GM12878 (cell line): Measurements from ENCODE around the gene CNTD1. TPM values are rescaled to one million over a fixed set of nuclear protein-coding genes. Genes with fewer than 3 reads are reported as not detected.

Experiments
- ATAC-seq: fragments of 200-7000 bp; cut with Tn5 transposase; 3 replicates; pipeline ENCODE4 v1.9.1; 2020; ENCODE audit warnings: mild to moderate bottlenecking, moderate library complexity
- BruUV-seq: library from RNA; stranded (reverse); fragments of 400-500 nt; replicated peaks from 2 replicates; lab custom pipeline; 2021; lab: Mats Ljungman, UMichigan
- CTCF ChIA-PET: fragments of 300-600 bp; sonication (Branson Sonifier 250); formaldehyde crosslinking; extraction: SDS; loops from one replicate; lab custom pipeline; 2021; ENCODE audit warnings: inconsistent platforms; lab: Yijun Ruan, JAX
- POLR2A ChIA-PET: fragments of 350-600 bp; formaldehyde crosslinking; extraction: SDS; loops from one replicate; lab custom pipeline; 2021; ENCODE audit warnings: inconsistent platforms; lab: Charles Lee
- RAD21 ChIA-PET: fragments of 300-600 bp; sonication (Branson Sonifier 250); formaldehyde crosslinking; loops from one replicate; lab custom pipeline; 2023; ENCODE audit warnings: antibody characterized with exemption; ENCODE audit not compliant: unreplicated experiment; lab: Charles Lee
- SMC1A ChIA-PET: fragments of 300-600 bp; sonication (Branson Sonifier 250); formaldehyde crosslinking; loops from one replicate; lab custom pipeline; 2023; ENCODE audit not compliant: unreplicated experiment, uncharacterized antibody; lab: Charles Lee
- DNase-seq: peaks from one replicate; pipeline ENCODE4 v3.0.0-alpha.2; 2011; ENCODE audit warnings: low read depth, low spot score
- FAIRE-seq: peaks from 3 replicates; lab custom pipeline; 2011; peaks lifted over from hg19 to GRCh38; lab: Jason Lieb, UNC
- H2AFZ ChIP-seq: 2 replicates; pipeline ENCODE4 v1.6.0; 2011; ENCODE audit warnings: low read depth, low read length, control low read depth; ENCODE audit not compliant: control insufficient read depth
- H3K27ac ChIP-seq: 2 replicates; pipeline ENCODE4 v1.5.1; 2011; ENCODE audit warnings: control low read depth; ENCODE audit not compliant: control insufficient read depth, insufficient read depth
- H3K27me3 ChIP-seq, 2 experiments: replicated peaks in 1 of 2; 2 replicates each; pipeline versions ENCODE4 v1.6.0 to v1.6.1; 2011; ENCODE audit warnings: low read length in 1 of 2; ENCODE audit not compliant: control insufficient read depth in 2 of 2, insufficient read depth in 2 of 2
- H3K36me3 ChIP-seq, 2 experiments: 2 replicates each; pipeline ENCODE4 v1.5.1; 2011; ENCODE audit warnings: low read length in 1 of 2; ENCODE audit not compliant: control insufficient read depth in 2 of 2, insufficient read depth in 2 of 2
- H3K4me1 ChIP-seq: 2 replicates; pipeline ENCODE4 v1.6.1; 2011; ENCODE audit warnings: mild to moderate bottlenecking, low read length, moderate library complexity, mixed read lengths; ENCODE audit not compliant: control insufficient read depth, insufficient read depth
- H3K4me2 ChIP-seq: 2 replicates; pipeline ENCODE4 v1.6.0; 2011; ENCODE audit warnings: control low read depth; ENCODE audit not compliant: control insufficient read depth, insufficient read depth
- H3K4me3 ChIP-seq: fragments of 200-600 bp; sonication (generic); 2 replicates; pipeline ENCODE4 v1.5.1; 2016
- H3K79me2 ChIP-seq: 2 replicates; pipeline ENCODE4 v1.6.0; 2011; ENCODE audit warnings: low read length; ENCODE audit not compliant: control insufficient read depth, insufficient read depth
- H3K9ac ChIP-seq: 2 replicates; pipeline ENCODE4 v1.8.0; 2011; ENCODE audit warnings: low read length, control low read depth, mixed read lengths; ENCODE audit not compliant: control insufficient read depth, insufficient read depth
- H3K9me3 ChIP-seq: replicated peaks from 3 replicates; pipeline ENCODE4 v1.5.1; 2011; ENCODE audit warnings: mild to moderate bottlenecking, low read length; ENCODE audit not compliant: control insufficient read depth, insufficient read depth
- H4K20me1 ChIP-seq: 2 replicates; pipeline ENCODE4 v1.6.0; 2011; ENCODE audit not compliant: control insufficient read depth, insufficient read depth
- ETV6 ChIP-seq, 2 experiments: fragments of 450-650 bp in 1 of 2; IDR thresholded peaks in 1 of 2; conservative IDR thresholded peaks in 1 of 2; 2 replicates each; pipeline ENCODE4 v1.6.1; 2014; ENCODE audit warnings: antibody characterized with exemption in 1 of 2, borderline replicate concordance in 1 of 2, low read depth in 1 of 2, mild to moderate bottlenecking in 1 of 2, moderate library complexity in 1 of 2
- KLF5 ChIP-seq: fragments of 450-650 bp; IDR thresholded peaks from 2 replicates; pipeline ENCODE4 v1.6.1; 2014; ENCODE audit warnings: mild to moderate bottlenecking; ENCODE audit not compliant: partially characterized antibody
- WGBS: methylation state at CpG from one replicate; pipeline ENCODE4 v1.1.6; 2016; ENCODE audit warnings: low lambda C conversion rate; ENCODE audit not compliant: insufficient replicate concordance, insufficient coverage; ENCODE audit errors: missing lambda C conversion rate; 5-methylcytosine and 5-hydroxymethylcytosine counted together
- in situ Hi-C: fragments of 300-500 bp; cut with MboI; formaldehyde crosslinking; loops from 9 replicates; pipeline ENCODE4 v1.14.3; 2018; ENCODE audit warnings: mixed read lengths
- intact Hi-C: fragments of 100-400 bp; cut with micrococcal nuclease; formaldehyde crosslinking; loops from one replicate; pipeline ENCODE4 v1.14.2; 2022; ENCODE audit not compliant: unreplicated experiment
- polyA plus RNA-seq, 11 experiments: library from polyadenylated mRNA; depleted of rRNA in 4 of 11; unstranded in 6 of 11; stranded (reverse) in 5 of 11; fragments of >200 nt; fragmentation: Nextera tagmentation in 4 of 11; fragmentation: Illumina TruSeq in 1 of 11; extraction: Ambion mirVana in 4 of 11; extraction: Trizol in 1 of 11; gene quantifications; 1 replicate in 1 of 11; 2 replicates in 10 of 11; pipeline versions ENCODE4 v1.2.1 to v1.2.3, GENCODE V29; 2011 to 2016; ENCODE audit warnings: inconsistent platforms in 2 of 11, missing spikeins in 2 of 11, low read depth in 1 of 11
- total RNA-seq, 4 experiments: library from RNA; depleted of rRNA in 3 of 4; stranded (reverse); fragments of >200 nt in 3 of 4; fragmentation: Illumina TruSeq in 1 of 4; extraction: Trizol in 1 of 4; gene quantifications; 2 replicates each; pipeline versions ENCODE4 v1.2.1 to v1.2.3, GENCODE V29; 2013 to 2021
- TF ChIP-seq, protein P1 (sequence below): fragments of 450-650 bp; IDR thresholded peaks from 2 replicates; pipeline ENCODE4 v1.6.1; 2016; ENCODE audit warnings: mild to moderate bottlenecking
- TF ChIP-seq, protein P2 (sequence below): IDR thresholded peaks from 2 replicates; pipeline ENCODE4 v1.6.1; 2012; ENCODE audit warnings: low read length, inconsistent platforms

Gene CNTD1
- total and polyA plus RNA-seq, 10 of the 15 experiments (the other 5 are each of a cell fraction or from before 2014, with no cell fraction given): 0.06 to 1.5 (median 1.1) TPM; not detected in 4

DNA sequence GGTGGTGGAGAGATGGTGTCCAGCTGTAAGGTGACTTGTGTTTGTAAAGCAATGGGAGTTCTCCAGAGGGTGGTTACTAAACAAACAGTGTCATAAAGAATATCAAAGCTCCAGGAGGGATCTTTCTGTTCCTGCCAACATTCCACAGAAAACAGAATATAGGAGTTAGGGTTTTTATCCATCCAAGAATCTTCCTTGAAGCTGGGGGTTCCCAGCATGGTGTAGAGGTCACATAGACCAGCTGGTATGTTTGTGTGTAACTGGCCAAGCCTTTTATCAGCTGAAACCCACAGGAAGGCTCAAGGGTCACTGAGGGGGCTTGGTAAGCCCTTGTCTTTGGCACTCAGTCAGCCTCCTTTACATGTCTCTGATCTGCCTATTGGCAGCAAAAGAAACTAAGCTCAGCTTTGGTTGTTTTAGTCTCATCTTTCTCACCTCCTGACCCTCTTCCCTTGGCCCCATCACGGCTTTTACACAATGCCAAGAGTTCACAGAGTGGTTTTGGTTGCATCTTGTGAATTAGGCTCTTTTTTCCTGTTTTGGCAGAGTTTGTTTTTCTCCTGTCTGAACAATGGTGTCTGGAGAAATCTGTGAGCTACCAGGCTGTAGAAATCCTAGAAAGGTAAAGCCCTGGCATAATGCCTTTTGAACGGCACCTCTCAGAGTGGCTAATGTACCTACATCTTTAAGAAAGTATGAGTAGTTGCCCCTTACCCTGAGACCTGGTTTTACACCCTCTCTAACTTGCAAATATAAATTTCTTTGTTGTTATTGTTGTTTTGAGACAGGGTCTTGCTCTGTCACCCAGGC is 4.6 kb downstream of the CNTD1 start (continued):
- TF ChIP-seq, protein P1, sequence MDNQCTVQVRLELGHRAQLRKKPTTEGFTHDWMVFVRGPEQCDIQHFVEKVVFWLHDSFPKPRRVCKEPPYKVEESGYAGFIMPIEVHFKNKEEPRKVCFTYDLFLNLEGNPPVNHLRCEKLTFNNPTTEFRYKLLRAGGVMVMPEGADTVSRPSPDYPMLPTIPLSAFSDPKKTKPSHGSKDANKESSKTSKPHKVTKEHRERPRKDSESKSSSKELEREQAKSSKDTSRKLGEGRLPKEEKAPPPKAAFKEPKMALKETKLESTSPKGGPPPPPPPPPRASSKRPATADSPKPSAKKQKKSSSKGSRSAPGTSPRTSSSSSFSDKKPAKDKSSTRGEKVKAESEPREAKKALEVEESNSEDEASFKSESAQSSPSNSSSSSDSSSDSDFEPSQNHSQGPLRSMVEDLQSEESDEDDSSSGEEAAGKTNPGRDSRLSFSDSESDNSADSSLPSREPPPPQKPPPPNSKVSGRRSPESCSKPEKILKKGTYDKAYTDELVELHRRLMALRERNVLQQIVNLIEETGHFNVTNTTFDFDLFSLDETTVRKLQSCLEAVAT: no peak
- no peak for TF ChIP-seq KLF5
- TF ChIP-seq, all 136 proteins: peak for 0

DNA sequence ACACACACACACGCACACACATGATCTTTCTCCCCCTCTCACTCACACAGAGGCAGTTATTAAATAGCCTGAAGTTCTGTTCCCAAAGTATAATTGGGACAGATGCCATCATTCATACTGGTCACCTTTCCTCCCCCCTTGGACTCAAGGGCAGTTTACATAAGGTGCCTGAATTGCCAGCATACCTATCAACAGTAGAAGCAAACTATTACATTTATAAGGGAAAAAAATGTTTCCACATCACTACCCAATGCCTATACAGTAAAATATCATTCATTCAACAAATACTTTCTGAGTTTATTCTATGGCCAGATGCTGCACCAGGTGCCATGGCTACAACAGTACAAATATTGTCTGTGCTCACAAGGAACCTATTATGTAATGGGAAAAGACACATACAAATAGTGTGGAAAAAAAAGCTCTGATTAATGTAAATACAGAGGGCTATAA is 6.3 kb downstream of the CNTD1 start:
- Histone ChIP-seq H4K20me1 (no peaks in the 10 kb centered on the region), H3K9ac (no peak overlapping the region), H3K27ac (no peak overlapping the region), H2AFZ (no peak overlapping the region), H3K4me1 (no peaks in the 10 kb centered on the region), H3K27me3 (no peaks in the 10 kb centered on the region), H3K4me2 (no peak overlapping the region), H3K4me3 (no peak overlapping the region), H3K9me3 (no peaks in the 10 kb centered on the region), H3K36me3 (no peaks in the 10 kb centered on the region; a peak in 1 of 4 replicates), H3K79me2 (no peaks in the 10 kb centered on the region)
- DNase-seq (no peak), ATAC-seq (no peak), FAIRE-seq (no peak)
- WGBS: 17% methylated on average over 1 of the region's 1 CpG
- TF ChIP-seq ETV6 (conservative IDR thresholded peaks at IDR 0.05 in 1 of 2, IDR thresholded peaks at IDR 0.05 in 1 of 2; ENCODE audit: borderline replicate concordance in 1 of 2, low read depth in 1 of 2): no peak
- TF ChIP-seq, protein P2, sequence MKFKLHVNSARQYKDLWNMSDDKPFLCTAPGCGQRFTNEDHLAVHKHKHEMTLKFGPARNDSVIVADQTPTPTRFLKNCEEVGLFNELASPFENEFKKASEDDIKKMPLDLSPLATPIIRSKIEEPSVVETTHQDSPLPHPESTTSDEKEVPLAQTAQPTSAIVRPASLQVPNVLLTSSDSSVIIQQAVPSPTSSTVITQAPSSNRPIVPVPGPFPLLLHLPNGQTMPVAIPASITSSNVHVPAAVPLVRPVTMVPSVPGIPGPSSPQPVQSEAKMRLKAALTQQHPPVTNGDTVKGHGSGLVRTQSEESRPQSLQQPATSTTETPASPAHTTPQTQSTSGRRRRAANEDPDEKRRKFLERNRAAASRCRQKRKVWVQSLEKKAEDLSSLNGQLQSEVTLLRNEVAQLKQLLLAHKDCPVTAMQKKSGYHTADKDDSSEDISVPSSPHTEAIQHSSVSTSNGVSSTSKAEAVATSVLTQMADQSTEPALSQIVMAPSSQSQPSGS: no peak
- intact Hi-C loops: no loop called here
- ChIA-PET SMC1A (no interaction called here), CTCF (interaction anchor here (0.9 to 1.5 kb wide), 3 partner anchors 15 to 42 kb away, joined by 3 to 5 read pairs (median 4); no protein-coding TSS in a partner anchor), POLR2A (interaction anchor here (0.5 kb wide), 1 partner anchor 674 kb away, joined by 5 read pairs; no protein-coding TSS in a partner anchor), RAD21 (interaction anchor here (1.3 kb wide), 1 partner anchor 41 kb away, joined by 3 read pairs; no protein-coding TSS in a partner anchor)
- in situ Hi-C loops: loop anchor here (5.0 kb wide), 1 partner anchor 53 kb away; no protein-coding TSS in a partner anchor
- no TSS peak for BruUV-seq
